PC-3 (cell line): ENCODE results near the gene TBC1D5. TPM values are rescaled to one million over a fixed set of nuclear protein-coding genes. Genes with fewer than 3 reads are reported as not detected.
A peak's percentile ranks its signal among the peaks of the same experiment; 100 is the strongest.

Experiments
- ATAC-seq: fragments of 200-7000 bp; cut with Tn5 transposase; 2 replicates; pipeline ENCODE4 v1.9.1; 2020; ENCODE audit warnings: mild to moderate bottlenecking, moderate library complexity
- BruUV-seq: library from RNA; stranded (reverse); fragments of 400-500 nt; replicated peaks from 2 replicates; lab custom pipeline; 2021; lab: Mats Ljungman, UMichigan
- CTCF ChIA-PET: fragments of 300-600 bp; sonication (Branson Sonifier 250); formaldehyde crosslinking; loops from one replicate; lab custom pipeline; 2022; ENCODE audit warnings: antibody characterized with exemption; lab: Charles Lee
- POLR2A ChIA-PET: fragments of 300-600 bp; sonication (Branson Sonifier 250); formaldehyde crosslinking; loops from one replicate; lab custom pipeline; 2022; ENCODE audit warnings: antibody characterized with exemption; ENCODE audit not compliant: unreplicated experiment; lab: Charles Lee
- DNase-seq: peaks from one replicate; pipeline ENCODE4 v3.0.0-alpha.2; 2015
- H2AFZ ChIP-seq: fragments of 300-600 bp; sonication (generic); 2 replicates; pipeline ENCODE4 v1.6.0; 2016; ENCODE audit warnings: antibody characterized with exemption, low read length
- H3F3A ChIP-seq: fragments of 300-600 bp; sonication (generic); one replicate; pipeline ENCODE4 v1.6.0; 2017; ENCODE audit warnings: antibody characterized with exemption, low read length, control low read depth, mild to moderate bottlenecking; ENCODE audit not compliant: unreplicated experiment
- H3K27ac ChIP-seq: fragments of 300-600 bp; sonication (generic); 2 replicates; pipeline ENCODE4 v1.5.1; 2016; ENCODE audit warnings: mild to moderate bottlenecking, low read length
- H3K27me3 ChIP-seq: fragments of 300-600 bp; sonication (generic); 2 replicates; pipeline ENCODE4 v1.6.1; 2016; ENCODE audit warnings: low read length, mixed read lengths
- H3K36me3 ChIP-seq: fragments of 300-600 bp; sonication (generic); 2 replicates; pipeline ENCODE4 v1.6.1; 2016; ENCODE audit warnings: low read depth, mixed run types, low read length, mixed read lengths
- H3K4me1 ChIP-seq: fragments of 300-600 bp; sonication (generic); 2 replicates; pipeline ENCODE4 v1.5.1; 2016; ENCODE audit warnings: low read length; ENCODE audit not compliant: insufficient read depth
- H3K4me2 ChIP-seq: fragments of 300-600 bp; sonication (generic); 2 replicates; pipeline ENCODE4 v1.6.0; 2016; ENCODE audit warnings: low read length
- H3K4me3 ChIP-seq: fragments of 300-600 bp; sonication (generic); 2 replicates; pipeline ENCODE4 v1.5.1; 2016; ENCODE audit warnings: mild to moderate bottlenecking, low read length, mixed read lengths
- H3K79me2 ChIP-seq: fragments of 300-600 bp; sonication (generic); 2 replicates; pipeline ENCODE4 v1.6.1; 2017; ENCODE audit warnings: low read length, mixed read lengths
- H3K9ac ChIP-seq: fragments of 300-600 bp; sonication (generic); 2 replicates; pipeline ENCODE4 v1.6.0; 2016; ENCODE audit warnings: mild to moderate bottlenecking, low read length
- H3K9me2 ChIP-seq: fragments of 300-600 bp; sonication (generic); replicated peaks from 2 replicates; pipeline ENCODE4 v1.6.1; 2016; ENCODE audit warnings: mixed run types, low read length, mixed read lengths
- H3K9me3 ChIP-seq: fragments of 300-600 bp; sonication (generic); 2 replicates; pipeline ENCODE4 v1.6.1; 2016; ENCODE audit warnings: low read length, mixed read lengths
- H4K20me1 ChIP-seq: fragments of 300-600 bp; sonication (generic); 2 replicates; pipeline ENCODE4 v1.6.1; 2016; ENCODE audit warnings: low read length, mixed read lengths
- EZH2 ChIP-seq: fragments of 300-600 bp; sonication (generic); IDR thresholded peaks from one replicate; pipeline ENCODE4 v1.6.1; 2017; ENCODE audit warnings: antibody characterized with exemption, mild to moderate bottlenecking, low read length; ENCODE audit not compliant: unreplicated experiment
- EZH2phosphoT487 ChIP-seq: fragments of 300-600 bp; sonication (generic); IDR thresholded peaks from 2 replicates; pipeline ENCODE4 v1.6.1; 2018; ENCODE audit warnings: mild to moderate bottlenecking, antibody characterized with exemption, low read length, borderline replicate concordance
- intact Hi-C: fragments of 100-400 bp; cut with micrococcal nuclease; formaldehyde crosslinking; loops from 2 replicates; pipeline ENCODE4 v1.9.0; 2023
- total RNA-seq: library from RNA; depleted of rRNA; stranded (reverse); fragments of >200 nt; gene quantifications from 2 replicates; pipeline ENCODE4 v1.2.3, GENCODE V29; 2014
- TF ChIP-seq, protein P1 (sequence below): fragments of 300-600 bp; sonication (generic); conservative IDR thresholded peaks from 2 replicates; pipeline ENCODE4 v1.5.1; 2017; ENCODE audit warnings: antibody characterized with exemption, low read depth, mild to moderate bottlenecking, low read length

Gene TBC1D5
- total RNA-seq, 1 experiment from 2014 or later = 54.5 TPM

DNA sequence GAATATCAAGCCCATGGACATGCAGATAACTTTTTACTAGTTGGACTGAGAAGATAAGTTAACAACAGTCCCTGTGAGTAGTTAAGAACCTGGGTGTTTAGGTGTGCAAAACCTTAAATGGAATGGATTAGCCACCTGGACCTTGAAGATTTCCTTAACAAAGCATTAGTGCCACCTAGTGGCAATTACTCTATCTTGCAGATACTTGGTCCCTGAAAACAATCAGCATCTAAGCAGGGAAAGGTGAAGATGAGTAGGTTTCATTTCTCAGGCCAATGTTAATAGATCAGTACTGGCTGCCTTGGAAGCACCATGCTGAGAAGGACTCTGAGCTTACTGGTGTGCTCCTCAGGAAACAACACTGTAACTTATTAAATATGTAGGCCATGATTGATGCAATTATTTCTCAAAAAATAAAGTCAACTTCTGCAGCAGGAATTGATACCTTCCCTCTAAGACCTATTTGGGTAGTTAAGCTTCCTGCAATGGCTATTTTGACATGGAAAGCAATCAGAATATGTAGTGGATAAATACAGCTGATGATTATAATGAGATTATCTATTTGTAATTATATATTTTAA is 329.4 kb downstream of the TBC1D5 start:
- no peak overlapping the region for H3K9ac ChIP-seq
- no peaks in the 10 kb centered on the region for H3K36me3 ChIP-seq
- no TSS peak for BruUV-seq
- 0 out of 2 replicates have a peak, but pooled peaks cover 6% of the 10 kb centered on the region for H3K4me1 ChIP-seq
- no peaks in the 10 kb centered on the region for H3F3A ChIP-seq
- peak; percentile 82 for DNase-seq
- no peaks in the 10 kb centered on the region for H3K27me3 ChIP-seq
- H3K79me2 ChIP-seq = no peaks in the 10 kb centered on the region
- no peak overlapping the region for H2AFZ ChIP-seq
- TF ChIP-seq, protein P1, sequence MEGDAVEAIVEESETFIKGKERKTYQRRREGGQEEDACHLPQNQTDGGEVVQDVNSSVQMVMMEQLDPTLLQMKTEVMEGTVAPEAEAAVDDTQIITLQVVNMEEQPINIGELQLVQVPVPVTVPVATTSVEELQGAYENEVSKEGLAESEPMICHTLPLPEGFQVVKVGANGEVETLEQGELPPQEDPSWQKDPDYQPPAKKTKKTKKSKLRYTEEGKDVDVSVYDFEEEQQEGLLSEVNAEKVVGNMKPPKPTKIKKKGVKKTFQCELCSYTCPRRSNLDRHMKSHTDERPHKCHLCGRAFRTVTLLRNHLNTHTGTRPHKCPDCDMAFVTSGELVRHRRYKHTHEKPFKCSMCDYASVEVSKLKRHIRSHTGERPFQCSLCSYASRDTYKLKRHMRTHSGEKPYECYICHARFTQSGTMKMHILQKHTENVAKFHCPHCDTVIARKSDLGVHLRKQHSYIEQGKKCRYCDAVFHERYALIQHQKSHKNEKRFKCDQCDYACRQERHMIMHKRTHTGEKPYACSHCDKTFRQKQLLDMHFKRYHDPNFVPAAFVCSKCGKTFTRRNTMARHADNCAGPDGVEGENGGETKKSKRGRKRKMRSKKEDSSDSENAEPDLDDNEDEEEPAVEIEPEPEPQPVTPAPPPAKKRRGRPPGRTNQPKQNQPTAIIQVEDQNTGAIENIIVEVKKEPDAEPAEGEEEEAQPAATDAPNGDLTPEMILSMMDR = peak; percentile 94
- TF ChIP-seq EZH2 = no peak
- ChIA-PET CTCF (no interaction called here), POLR2A (no interaction called here)
- H3K27ac ChIP-seq = no peak overlapping the region
- no peaks in the 10 kb centered on the region for H3K9me2 ChIP-seq
- ATAC-seq = peak; percentile 92
- no peaks in the 10 kb centered on the region for H3K9me3 ChIP-seq
- no peak overlapping the region for H3K4me3 ChIP-seq
- no peak overlapping the region for H3K4me2 ChIP-seq
- intact Hi-C loops = loop anchor here (1.0 to 5.0 kb wide), 4 partner anchors 91 to 812 kb away; no protein-coding TSS in a partner anchor
- H4K20me1 ChIP-seq = no peaks in the 10 kb centered on the region

DNA sequence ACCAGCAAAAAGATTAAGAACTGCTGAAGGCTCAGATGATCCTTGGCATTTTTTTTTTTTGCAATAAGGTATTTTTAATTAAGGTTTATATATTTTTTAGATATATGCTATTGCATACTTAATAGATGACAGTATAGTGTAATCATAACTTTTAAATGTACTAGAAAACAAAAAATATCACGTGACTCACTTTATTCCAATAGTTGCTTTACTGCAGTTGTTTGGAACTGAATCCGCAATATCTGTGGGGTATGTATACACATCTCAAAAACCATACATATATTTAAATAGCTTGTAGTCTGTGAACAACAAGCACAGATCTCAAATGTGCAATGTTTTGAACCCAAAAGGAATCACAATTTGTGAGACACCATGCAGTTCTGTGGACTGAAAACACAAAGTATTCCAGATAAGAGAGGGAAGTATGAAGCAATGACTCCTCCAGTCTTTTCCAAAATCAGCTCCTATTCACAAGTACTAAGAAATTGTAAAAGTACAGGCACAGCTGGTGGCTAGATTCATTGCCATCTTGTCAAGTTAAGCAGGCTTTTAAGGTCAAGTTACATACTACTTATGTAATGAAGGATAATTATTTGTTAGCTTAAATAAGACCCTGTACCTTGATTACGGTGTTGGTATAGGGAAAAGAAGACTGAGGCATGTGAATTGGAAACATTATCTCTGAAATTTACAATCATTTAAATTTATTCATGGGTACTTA is 331.1 kb downstream of the TBC1D5 start:
- Histone ChIP-seq H3K4me1 (0 out of 2 replicates have a peak, but pooled peaks cover 2% of the 10 kb centered on the region), H3K4me2 (no peak overlapping the region), H3K36me3 (no peaks in the 10 kb centered on the region), H3K9ac (no peak overlapping the region), H4K20me1 (no peaks in the 10 kb centered on the region), H3K9me3 (no peaks in the 10 kb centered on the region), H3F3A (no peaks in the 10 kb centered on the region), H3K27me3 (no peaks in the 10 kb centered on the region), H2AFZ (no peak overlapping the region), H3K79me2 (no peaks in the 10 kb centered on the region), H3K9me2 (no peaks in the 10 kb centered on the region), H3K27ac (no peak overlapping the region), H3K4me3 (no peak overlapping the region)
- TF ChIP-seq EZH2 = no peak
- TF ChIP-seq, protein P1 = no peak
- no peak for TF ChIP-seq EZH2phosphoT487
- DNase-seq (no peak), ATAC-seq (no peak)
- ChIA-PET POLR2A (no interaction called here), CTCF (no interaction called here)
- intact Hi-C loops = loop anchor here (5.0 kb wide), 1 partner anchor 89 kb away; no protein-coding TSS in a partner anchor
- BruUV-seq = no TSS peak

GRCh38 chr3:17407576-17407975 is 334.9 kb downstream of the TBC1D5 start:
- no peak overlapping the region for H3K4me3 ChIP-seq
- H3K27ac ChIP-seq = no peak overlapping the region
- ChIA-PET POLR2A (no interaction called here), CTCF (no interaction called here)
- H3K9me3 ChIP-seq = no peaks in the 10 kb centered on the region
- no peak overlapping the region for H3K9ac ChIP-seq
- H3K9me2 ChIP-seq = no peaks in the 10 kb centered on the region
- no peaks in the 10 kb centered on the region for H3K79me2 ChIP-seq
- ATAC-seq = no peak
- DNase-seq = no peak
- H3K4me1 ChIP-seq = no peaks in the 10 kb centered on the region
- H2AFZ ChIP-seq = no peak overlapping the region
- H3K4me2 ChIP-seq = no peak overlapping the region
- no peak for TF ChIP-seq EZH2phosphoT487
- TF ChIP-seq, protein P1 = no peak
- no peak for TF ChIP-seq EZH2
- intact Hi-C loops = no loop called here
- peaks cover 3% of the 10 kb centered on the region; the same call in 1 of the 2 replicates for H3K36me3 ChIP-seq
- no TSS peak for BruUV-seq
- H3K27me3 ChIP-seq = no peaks in the 10 kb centered on the region
- H4K20me1 ChIP-seq = no peaks in the 10 kb centered on the region
- no peaks in the 10 kb centered on the region for H3F3A ChIP-seq
